HepG2 (cell line): ENCODE results near the gene SPAG9. TPM values are rescaled to one million over a fixed set of nuclear protein-coding genes. Genes with fewer than 3 reads are reported as not detected.

Experiments used
- AKAP8 ChIP-seq: sonication (generic); formaldehyde crosslinking; IDR thresholded peaks from 2 replicates; pipeline ENCODE4 v1.5.1; 2020; ENCODE audit warnings: mild to moderate bottlenecking, missing genetic modification reagents
- ARHGAP35 ChIP-seq: sonication (generic); formaldehyde crosslinking; IDR thresholded peaks from 2 replicates; pipeline ENCODE4 v1.9.0; 2022; ENCODE audit warnings: mild to moderate bottlenecking, inconsistent platforms, moderate library complexity, missing genetic modification reagents, borderline replicate concordance
- ARNTL ChIP-seq: sonication (generic); formaldehyde crosslinking; IDR thresholded peaks from 2 replicates; pipeline ENCODE4 v1.4.0; 2020; ENCODE audit warnings: mild to moderate bottlenecking, missing genetic modification reagents
- ATF7 ChIP-seq, 2 experiments: fragments of 450-650 bp in 1 of 2; sonication (generic) in 1 of 2; formaldehyde crosslinking in 1 of 2; IDR thresholded peaks; 2 replicates each; pipeline versions ENCODE4 v1.4.0 to v1.6.1; 2016 to 2020; ENCODE audit warnings: antibody characterized with exemption in 1 of 2, mild to moderate bottlenecking in 1 of 2, missing genetic modification reagents in 1 of 2
- FOXO1 ChIP-seq: sonication (generic); formaldehyde crosslinking; IDR thresholded peaks from 2 replicates; pipeline ENCODE4 v1.4.0; 2020; ENCODE audit warnings: missing genetic modification reagents
- GPN1 ChIP-seq: sonication (generic); formaldehyde crosslinking; IDR thresholded peaks from 2 replicates; pipeline ENCODE4 v1.5.1; 2020; ENCODE audit warnings: missing genetic modification reagents, borderline replicate concordance
- HNRNPK ChIP-seq: fragments of 200-400 bp; formaldehyde crosslinking; IDR thresholded peaks from 2 replicates; pipeline ENCODE4 v1.6.1; 2018; ENCODE audit warnings: low read length, low read depth, moderate library complexity, mild to moderate bottlenecking; ENCODE audit not compliant: poor library complexity, severe bottlenecking
- KDM6A ChIP-seq: IDR thresholded peaks from 2 replicates; pipeline ENCODE4 v1.6.1; 2016; ENCODE audit warnings: low read depth
- NFE2 ChIP-seq: sonication (generic); formaldehyde crosslinking; IDR thresholded peaks from 2 replicates; pipeline ENCODE4 v1.4.0; 2020; ENCODE audit warnings: missing genetic modification reagents
- NFRKB ChIP-seq: fragments of 450-650 bp; IDR thresholded peaks from 2 replicates; pipeline ENCODE4 v1.6.1; 2017
- NR2F2 ChIP-seq: IDR thresholded peaks from 2 replicates; pipeline ENCODE4 v1.6.1; 2012; ENCODE audit warnings: low read depth, inconsistent platforms, borderline replicate concordance
- SPEN ChIP-seq: sonication (generic); formaldehyde crosslinking; IDR thresholded peaks from 2 replicates; pipeline ENCODE4 v1.5.1; 2020; ENCODE audit warnings: low read depth, mild to moderate bottlenecking, missing genetic modification reagents
- TCF7 ChIP-seq: sonication (generic); IDR thresholded peaks from 2 replicates; pipeline ENCODE4 v1.6.1; 2016; ENCODE audit warnings: antibody characterized with exemption, low read depth
- TSC22D2 ChIP-seq: sonication (generic); formaldehyde crosslinking; IDR thresholded peaks from 2 replicates; pipeline ENCODE4 v1.5.1; 2020; ENCODE audit warnings: missing genetic modification reagents, mild to moderate bottlenecking, borderline replicate concordance
- ZBTB33 ChIP-seq: sonication (generic); formaldehyde crosslinking; IDR thresholded peaks from 2 replicates; pipeline ENCODE4 v1.4.0; 2020; ENCODE audit warnings: missing genetic modification reagents
- ZNF343 ChIP-seq: sonication (generic); formaldehyde crosslinking; IDR thresholded peaks from 2 replicates; pipeline ENCODE4 v1.4.0; 2020; ENCODE audit warnings: mild to moderate bottlenecking, missing genetic modification reagents
- ZNF841 ChIP-seq: sonication (generic); formaldehyde crosslinking; IDR thresholded peaks from 2 replicates; pipeline ENCODE4 v1.8.1; 2023; ENCODE audit warnings: missing genetic modification reagents, borderline replicate concordance
- ZNF891 ChIP-seq: sonication (generic); formaldehyde crosslinking; IDR thresholded peaks from 2 replicates; pipeline ENCODE4 v1.5.0; 2020; ENCODE audit warnings: mild to moderate bottlenecking, missing genetic modification reagents
- polyA plus RNA-seq, 8 experiments: library from polyadenylated mRNA; depleted of rRNA in 3 of 8; stranded (reverse) in 7 of 8; unstranded in 1 of 8; fragments of >200 nt; fragmentation: Illumina TruSeq in 4 of 8; extraction: Trizol in 4 of 8; gene quantifications; 2 replicates each; pipeline versions ENCODE4 v1.2.1 to v1.2.3, GENCODE V29; 2011 to 2016; ENCODE audit warnings: low read depth in 4 of 8, missing spikeins in 1 of 8, mixed read lengths in 1 of 8; ENCODE audit not compliant: insufficient read depth in 1 of 8
- total RNA-seq, 5 experiments: library from RNA; depleted of rRNA; stranded (reverse); fragments of >200 nt; fragmentation: Illumina TruSeq; extraction: Trizol; gene quantifications; 2 replicates each; pipeline ENCODE4 v1.2.3, GENCODE V29; 2016; ENCODE audit warnings: low read depth in 1 of 5
- TF ChIP-seq, protein P1 (sequence below): sonication (generic); formaldehyde crosslinking; IDR thresholded peaks from 2 replicates; pipeline ENCODE4 v1.5.1; 2020; ENCODE audit warnings: missing genetic modification reagents, mild to moderate bottlenecking, borderline replicate concordance
- TF ChIP-seq, protein P2 (sequence below): sonication (generic); formaldehyde crosslinking; IDR thresholded peaks from 2 replicates; pipeline ENCODE4 v1.4.0; 2020; ENCODE audit warnings: mild to moderate bottlenecking, low read depth, missing genetic modification reagents
- TF ChIP-seq, protein P3 (sequence below): sonication (generic); formaldehyde crosslinking; IDR thresholded peaks from 2 replicates; pipeline ENCODE4 v1.4.0; 2020; ENCODE audit warnings: missing genetic modification reagents, borderline replicate concordance
- TF ChIP-seq, protein P4 (sequence below): sonication (generic); formaldehyde crosslinking; IDR thresholded peaks from 2 replicates; pipeline ENCODE4 v1.4.0; 2020; ENCODE audit warnings: missing genetic modification reagents

SPAG9 gene
- total and polyA plus RNA-seq, 2 of the 13 experiments (the other 11 are each of a cell fraction or from before 2014, with no cell fraction given): 43.2 to 78.6 TPM

DNA sequence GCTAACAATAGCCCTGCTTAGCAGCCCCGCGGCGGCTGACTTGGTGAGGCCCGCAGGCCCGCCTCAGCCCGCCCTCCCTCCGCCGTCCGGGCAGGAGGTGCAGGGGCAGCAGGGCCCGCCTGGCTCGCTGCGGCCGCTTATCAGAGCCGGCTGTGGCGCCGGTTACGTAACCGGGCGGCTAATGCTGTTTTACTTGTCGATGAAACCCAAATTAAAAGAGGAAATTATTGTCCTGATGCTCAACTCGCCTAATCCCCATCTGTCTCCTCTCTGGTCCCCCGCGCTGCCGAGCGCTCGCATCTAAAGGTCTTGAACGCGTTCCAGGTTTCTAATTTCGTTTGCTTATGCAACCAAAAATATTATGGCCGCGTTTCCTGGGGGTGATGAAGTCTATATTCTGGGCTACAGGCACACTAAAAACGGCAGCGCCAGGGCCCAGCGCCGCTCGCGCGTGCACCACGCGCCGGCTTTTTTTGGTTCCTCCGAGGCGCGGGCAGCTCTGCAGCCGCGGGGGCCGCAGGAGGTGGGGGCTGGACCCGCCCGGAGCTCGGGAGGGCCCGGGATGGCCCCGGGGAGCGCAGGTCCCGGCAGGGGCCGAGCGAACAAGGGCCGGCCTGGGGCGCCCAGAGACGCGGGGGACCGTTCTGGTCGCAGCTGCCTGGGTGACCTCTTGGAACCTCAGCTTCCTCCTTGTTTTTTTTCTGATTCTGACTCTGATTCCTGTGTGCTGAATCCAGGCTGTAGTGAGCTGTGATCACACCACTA lies 189.3 kb downstream of the SPAG9 start (continued):
- TF ChIP-seq TCF7: no peak
- no peak for TF ChIP-seq KDM6A (CRISPR knock-in tag)
- 0 out of 2 replicates have a peak, but pooled peaks have one; percentile 53 for TF ChIP-seq TSC22D2 (CRISPR knock-in tag)
- TF ChIP-seq SPEN (CRISPR knock-in tag): peak; percentile 24
- TF ChIP-seq, protein P1, sequence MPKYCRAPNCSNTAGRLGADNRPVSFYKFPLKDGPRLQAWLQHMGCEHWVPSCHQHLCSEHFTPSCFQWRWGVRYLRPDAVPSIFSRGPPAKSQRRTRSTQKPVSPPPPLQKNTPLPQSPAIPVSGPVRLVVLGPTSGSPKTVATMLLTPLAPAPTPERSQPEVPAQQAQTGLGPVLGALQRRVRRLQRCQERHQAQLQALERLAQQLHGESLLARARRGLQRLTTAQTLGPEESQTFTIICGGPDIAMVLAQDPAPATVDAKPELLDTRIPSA (CRISPR knock-in tag): no peak
- no peak for TF ChIP-seq NFRKB
- TF ChIP-seq HNRNPK: no peak
- no peak for TF ChIP-seq ZBTB33 (CRISPR knock-in tag)
- TF ChIP-seq ZNF891 (CRISPR knock-in tag): peak; percentile 77
- TF ChIP-seq AKAP8: peak; percentile 64; the same call in 1 of the 2 replicates
- TF ChIP-seq ZNF841 (CRISPR knock-in tag): 0 out of 2 replicates have a peak, but pooled peaks have one; percentile 44
- TF ChIP-seq ZNF343 (CRISPR knock-in tag): no peak
- no peak; the same call in 1 of the 2 replicates for TF ChIP-seq ARNTL (CRISPR knock-in tag)
- no peak for TF ChIP-seq ATF7 (IDR thresholded peaks at IDR 0.05)
- TF ChIP-seq ATF7 (CRISPR knock-in tag; IDR thresholded peaks at IDR 0.05): peak; percentile 71; the same call in 1 of the 2 replicates
- TF ChIP-seq, protein P2, sequence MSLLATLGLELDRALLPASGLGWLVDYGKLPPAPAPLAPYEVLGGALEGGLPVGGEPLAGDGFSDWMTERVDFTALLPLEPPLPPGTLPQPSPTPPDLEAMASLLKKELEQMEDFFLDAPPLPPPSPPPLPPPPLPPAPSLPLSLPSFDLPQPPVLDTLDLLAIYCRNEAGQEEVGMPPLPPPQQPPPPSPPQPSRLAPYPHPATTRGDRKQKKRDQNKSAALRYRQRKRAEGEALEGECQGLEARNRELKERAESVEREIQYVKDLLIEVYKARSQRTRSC (CRISPR knock-in tag): peak; percentile 87; the same call in 1 of the 2 replicates
- no peak for TF ChIP-seq GPN1 (CRISPR knock-in tag)
- TF ChIP-seq, protein P3, sequence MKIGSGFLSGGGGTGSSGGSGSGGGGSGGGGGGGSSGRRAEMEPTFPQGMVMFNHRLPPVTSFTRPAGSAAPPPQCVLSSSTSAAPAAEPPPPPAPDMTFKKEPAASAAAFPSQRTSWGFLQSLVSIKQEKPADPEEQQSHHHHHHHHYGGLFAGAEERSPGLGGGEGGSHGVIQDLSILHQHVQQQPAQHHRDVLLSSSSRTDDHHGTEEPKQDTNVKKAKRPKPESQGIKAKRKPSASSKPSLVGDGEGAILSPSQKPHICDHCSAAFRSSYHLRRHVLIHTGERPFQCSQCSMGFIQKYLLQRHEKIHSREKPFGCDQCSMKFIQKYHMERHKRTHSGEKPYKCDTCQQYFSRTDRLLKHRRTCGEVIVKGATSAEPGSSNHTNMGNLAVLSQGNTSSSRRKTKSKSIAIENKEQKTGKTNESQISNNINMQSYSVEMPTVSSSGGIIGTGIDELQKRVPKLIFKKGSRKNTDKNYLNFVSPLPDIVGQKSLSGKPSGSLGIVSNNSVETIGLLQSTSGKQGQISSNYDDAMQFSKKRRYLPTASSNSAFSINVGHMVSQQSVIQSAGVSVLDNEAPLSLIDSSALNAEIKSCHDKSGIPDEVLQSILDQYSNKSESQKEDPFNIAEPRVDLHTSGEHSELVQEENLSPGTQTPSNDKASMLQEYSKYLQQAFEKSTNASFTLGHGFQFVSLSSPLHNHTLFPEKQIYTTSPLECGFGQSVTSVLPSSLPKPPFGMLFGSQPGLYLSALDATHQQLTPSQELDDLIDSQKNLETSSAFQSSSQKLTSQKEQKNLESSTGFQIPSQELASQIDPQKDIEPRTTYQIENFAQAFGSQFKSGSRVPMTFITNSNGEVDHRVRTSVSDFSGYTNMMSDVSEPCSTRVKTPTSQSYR (CRISPR knock-in tag): 0 out of 2 replicates have a peak, but pooled peaks have one; percentile 9
- TF ChIP-seq NR2F2: peak; percentile 13; the same call in 1 of the 2 replicates
- TF ChIP-seq NFE2 (CRISPR knock-in tag): no peak
- TF ChIP-seq, protein P4, sequence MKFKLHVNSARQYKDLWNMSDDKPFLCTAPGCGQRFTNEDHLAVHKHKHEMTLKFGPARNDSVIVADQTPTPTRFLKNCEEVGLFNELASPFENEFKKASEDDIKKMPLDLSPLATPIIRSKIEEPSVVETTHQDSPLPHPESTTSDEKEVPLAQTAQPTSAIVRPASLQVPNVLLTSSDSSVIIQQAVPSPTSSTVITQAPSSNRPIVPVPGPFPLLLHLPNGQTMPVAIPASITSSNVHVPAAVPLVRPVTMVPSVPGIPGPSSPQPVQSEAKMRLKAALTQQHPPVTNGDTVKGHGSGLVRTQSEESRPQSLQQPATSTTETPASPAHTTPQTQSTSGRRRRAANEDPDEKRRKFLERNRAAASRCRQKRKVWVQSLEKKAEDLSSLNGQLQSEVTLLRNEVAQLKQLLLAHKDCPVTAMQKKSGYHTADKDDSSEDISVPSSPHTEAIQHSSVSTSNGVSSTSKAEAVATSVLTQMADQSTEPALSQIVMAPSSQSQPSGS: peak; percentile 62
- TF ChIP-seq ARHGAP35 (CRISPR knock-in tag): peak; percentile 75; the same call in 1 of the 2 replicates
- TF ChIP-seq FOXO1 (CRISPR knock-in tag): no peak; the same call in 1 of the 2 replicates
